HG03442 (cell line): ENCODE data around the gene VAV3.
A peak's percentile ranks its signal among the peaks of the same experiment; 100 is the strongest.
"Not testable (repeated sequence)": the region's sequence is repeated elsewhere in the genome, so short reads cannot be mapped to it uniquely, and the experiment has no call there.

ENCODE experiments used
- ATAC-seq: cut with Tn5 transposase; IDR thresholded peaks from one replicate; pipeline ENCODE4 v1.9.1; 2021; ENCODE audit warnings: mild to moderate bottlenecking, moderate library complexity; ENCODE audit not compliant: unreplicated experiment

The VAV3 gene

GRCh38 chr1:107844541-107845194 is 120.3 kb downstream of the VAV3 start:
- ATAC-seq: not testable (repeated sequence)

GRCh38 chr1:107843989-107844388 is 121.0 kb downstream of the VAV3 start:
- no peak for ATAC-seq

GRCh38 chr1:107842241-107842640 is 122.7 kb downstream of the VAV3 start:
- ATAC-seq: no peak

- ATAC-seq: no peak
Observed at GRCh38 chr1:107840725-107841124, 124.3 kb downstream of the VAV3 start.

- no peak for ATAC-seq
Observed at GRCh38 chr1:107838056-107838455, 126.9 kb downstream of the VAV3 start.

- no peak for ATAC-seq
Observed at GRCh38 chr1:107835151-107835670, 129.8 kb downstream of the VAV3 start.

GRCh38 chr1:107833061-107833460 is 131.9 kb downstream of the VAV3 start:
- ATAC-seq: no peak

GRCh38 chr1:107831921-107832320 is 133.1 kb downstream of the VAV3 start:
- ATAC-seq: no peak

- no peak for ATAC-seq
Observed at GRCh38 chr1:107830526-107830925, 134.5 kb downstream of the VAV3 start.

- ATAC-seq: no peak
Observed at GRCh38 chr1:107830075-107830474, 134.9 kb downstream of the VAV3 start.

- peak; percentile 47 for ATAC-seq
Observed at GRCh38 chr1:107829036-107829770, 135.8 kb downstream of the VAV3 start.

- ATAC-seq: no peak
Observed at GRCh38 chr1:107824946-107825345, 140.0 kb downstream of the VAV3 start.

GRCh38 chr1:107821340-107821739 is 143.6 kb downstream of the VAV3 start:
- no peak for ATAC-seq

GRCh38 chr1:107820801-107821200 is 144.2 kb downstream of the VAV3 start:
- no peak for ATAC-seq

- no peak for ATAC-seq
Observed at GRCh38 chr1:107817935-107818334, 147.0 kb downstream of the VAV3 start.

- ATAC-seq: no peak
Observed at GRCh38 chr1:107817206-107817605, 147.8 kb downstream of the VAV3 start.

- no peak for ATAC-seq
Observed at GRCh38 chr1:107810291-107810951, 154.6 kb downstream of the VAV3 start.

GRCh38 chr1:107807855-107808254 is 157.1 kb downstream of the VAV3 start:
- no peak for ATAC-seq

- ATAC-seq: no peak
Observed at GRCh38 chr1:107807405-107807804, 157.6 kb downstream of the VAV3 start.

- no peak for ATAC-seq
Observed at GRCh38 chr1:107806902-107807301, 158.1 kb downstream of the VAV3 start.

GRCh38 chr1:107804741-107805140 is 160.2 kb downstream of the VAV3 start:
- no peak for ATAC-seq

GRCh38 chr1:107804134-107804533 is 160.8 kb downstream of the VAV3 start:
- no peak for ATAC-seq
